Muscle of back (tissue), 11 donors: ENCODE results near the gene TMEM19. TPM values are rescaled to one million over a fixed set of nuclear protein-coding genes. Genes with fewer than 3 reads are reported as not detected.

Experiments
- DNase-seq, 3 donors: peaks; one replicate each; pipeline versions ENCODE4 v3.0.0 to v3.0.0-alpha.2; 2013
- polyA plus RNA-seq, 10 donors: library from polyadenylated mRNA; unstranded; fragments of 120-200 nt; gene quantifications; one replicate each; pipeline ENCODE4 v1.2.1, GENCODE V29; 2013; ENCODE audit not compliant: insufficient read length in 10 of 10

TMEM19 gene
- polyA plus RNA-seq, 10 donors: 18.7 to 38.9 (median 29.2) TPM

GRCh38 chr12:71710276-71711125 is 24.6 kb downstream of the TMEM19 start:
- peak in 1 of 3 donors; percentile 79 for DNase-seq

- no peak for DNase-seq
Measured at GRCh38 chr12:71718611-71719010, 32.7 kb downstream of the TMEM19 start.

GRCh38 chr12:71719647-71720370 is 33.9 kb downstream of the TMEM19 start:
- no peak for DNase-seq

GRCh38 chr12:71721783-71722505 is 36.1 kb downstream of the TMEM19 start:
- no peak for DNase-seq

- DNase-seq: no peak
Measured at GRCh38 chr12:71725011-71725410, 39.1 kb downstream of the TMEM19 start.

- no peak for DNase-seq
Measured at GRCh38 chr12:71726548-71726947, 40.7 kb downstream of the TMEM19 start.

- no peak for DNase-seq
Measured at GRCh38 chr12:71727958-71728357, 42.1 kb downstream of the TMEM19 start.

GRCh38 chr12:71730936-71731335 is 45.1 kb downstream of the TMEM19 start:
- DNase-seq: no peak

- DNase-seq: peak in 1 of 3 donors; percentile 54
Measured at GRCh38 chr12:71731439-71732356, 45.8 kb downstream of the TMEM19 start.

GRCh38 chr12:71732357-71732712 is 46.5 kb downstream of the TMEM19 start:
- no peak for DNase-seq

GRCh38 chr12:71737197-71737596 is 51.3 kb downstream of the TMEM19 start:
- no peak for DNase-seq

- no peak for DNase-seq
Measured at GRCh38 chr12:71742998-71743397, 57.1 kb downstream of the TMEM19 start.

- no peak for DNase-seq
Measured at GRCh38 chr12:71744522-71745300, 58.8 kb downstream of the TMEM19 start.

GRCh38 chr12:71746974-71747611 is 61.2 kb downstream of the TMEM19 start:
- peak; percentile 36 to 74 (median 55) for DNase-seq

GRCh38 chr12:71748081-71748850 is 62.4 kb downstream of the TMEM19 start:
- DNase-seq: peak in 2 of 3 donors; percentile 10 to 31

- DNase-seq: no peak
Measured at GRCh38 chr12:71749666-71750065, 63.8 kb downstream of the TMEM19 start.

- DNase-seq: no peak
Measured at GRCh38 chr12:71752891-71753290, 67.0 kb downstream of the TMEM19 start.
